Osteoblast (primary cell): ENCODE measurements around the gene GJC3. TPM values are rescaled to one million over a fixed set of nuclear protein-coding genes. Genes with fewer than 3 reads are reported as not detected.
"Not testable (repeated sequence)": the region's sequence is repeated elsewhere in the genome, so short reads cannot be mapped to it uniquely, and the experiment has no call there.

Source experiments
- DNase-seq: peaks from one replicate; pipeline ENCODE4 v3.0.0; 2011; ENCODE audit warnings: low spot score, mixed read lengths; ENCODE audit not compliant: insufficient read length; ENCODE audit errors: missing footprints
- H2AFZ ChIP-seq: 2 replicates; pipeline ENCODE4 v1.6.0; 2011; ENCODE audit warnings: mild to moderate bottlenecking, low read length
- H3K27ac ChIP-seq: 2 replicates; pipeline ENCODE4 v1.5.1; 2011; ENCODE audit warnings: mild to moderate bottlenecking, low read depth, low read length, moderate library complexity
- H3K27me3 ChIP-seq: 2 replicates; pipeline ENCODE4 v1.6.0; 2012; ENCODE audit warnings: mild to moderate bottlenecking, control low read depth, inconsistent platforms, low read length, moderate library complexity; ENCODE audit not compliant: insufficient read depth
- H3K36me3 ChIP-seq: 2 replicates; pipeline ENCODE4 v1.5.1; 2011; ENCODE audit warnings: mild to moderate bottlenecking, low read length, control low read depth, moderate library complexity; ENCODE audit not compliant: insufficient read depth
- H3K4me1 ChIP-seq: 2 replicates; pipeline ENCODE4 v1.5.1; 2011; ENCODE audit warnings: mild to moderate bottlenecking, low read length, control low read depth, moderate library complexity; ENCODE audit not compliant: insufficient read depth
- H3K4me2 ChIP-seq: 2 replicates; pipeline ENCODE4 v1.6.0; 2011; ENCODE audit warnings: mild to moderate bottlenecking, low read length; ENCODE audit not compliant: insufficient read depth
- H3K4me3 ChIP-seq: fragments of 200-600 bp; sonication (generic); 3 replicates; pipeline ENCODE4 v1.5.1; 2012; ENCODE audit warnings: mild to moderate bottlenecking, low read length, inconsistent platforms; ENCODE audit not compliant: insufficient read depth
- H3K79me2 ChIP-seq: 2 replicates; pipeline ENCODE4 v1.6.0; 2012; ENCODE audit warnings: mild to moderate bottlenecking, low read length, control low read depth, inconsistent platforms; ENCODE audit not compliant: insufficient read depth
- H3K9me3 ChIP-seq: 2 replicates; pipeline ENCODE4 v1.5.1; 2011; ENCODE audit warnings: low read depth, low read length, control low read depth
- H4K20me1 ChIP-seq: 2 replicates; pipeline ENCODE4 v1.6.0; 2012; ENCODE audit warnings: mild to moderate bottlenecking, low read length, control low read depth; ENCODE audit not compliant: insufficient read depth
- CTCF ChIP-seq: IDR thresholded peaks from 2 replicates; pipeline ENCODE4 v1.5.1; 2011; ENCODE audit warnings: mild to moderate bottlenecking, low read depth, low read length, moderate library complexity; ENCODE audit errors: extremely low read depth
- total RNA-seq: library from RNA; depleted of rRNA; stranded (reverse); fragments of >200 nt; gene quantifications from 2 replicates; pipeline ENCODE4 v1.2.3, GENCODE V29; 2012

GJC3 gene
- total RNA-seq, 1 donor: not detected

- no peak overlapping the region for H3K4me2 ChIP-seq
- no peaks in the 10 kb centered on the region for H3K27me3 ChIP-seq
- peaks cover 26% of the 10 kb centered on the region for H3K36me3 ChIP-seq
- H3K27ac ChIP-seq: no peak overlapping the region
- no peak overlapping the region for H2AFZ ChIP-seq
- H3K9me3 ChIP-seq: no peaks in the 10 kb centered on the region
- H3K4me1 ChIP-seq: no peaks in the 10 kb centered on the region
- TF ChIP-seq CTCF: no peak
- DNase-seq: no peak
- H4K20me1 ChIP-seq: no peaks in the 10 kb centered on the region
- H3K4me3 ChIP-seq: no peak overlapping the region
- no peaks in the 10 kb centered on the region for H3K79me2 ChIP-seq
Measured at GRCh38 chr7:99897322-99898022, 31.9 kb downstream of the GJC3 start.

- Histone ChIP-seq H3K79me2 (no peaks in the 10 kb centered on the region), H2AFZ (no peak overlapping the region), H3K27me3 (no peaks in the 10 kb centered on the region), H3K4me1 (no peaks in the 10 kb centered on the region), H3K9me3 (no peaks in the 10 kb centered on the region), H3K4me3 (no peak overlapping the region), H3K4me2 (no peak overlapping the region), H3K27ac (no peak overlapping the region), H3K36me3 (no peaks in the 10 kb centered on the region), H4K20me1 (no peaks in the 10 kb centered on the region)
- DNase-seq: no peak
- TF ChIP-seq CTCF: no peak
Measured at GRCh38 chr7:99894738-99895137, 34.7 kb downstream of the GJC3 start.

GRCh38 chr7:99893280-99893679 lies 36.1 kb downstream of the GJC3 start:
- Histone ChIP-seq H3K36me3 (no peaks in the 10 kb centered on the region), H2AFZ (no peak overlapping the region), H3K9me3 (no peaks in the 10 kb centered on the region), H4K20me1 (no peaks in the 10 kb centered on the region), H3K4me3 (no peak overlapping the region), H3K79me2 (no peaks in the 10 kb centered on the region), H3K4me1 (no peaks in the 10 kb centered on the region), H3K4me2 (no peak overlapping the region), H3K27me3 (no peaks in the 10 kb centered on the region), H3K27ac (no peak overlapping the region)
- TF ChIP-seq CTCF: no peak
- DNase-seq: no peak

- H3K9me3 ChIP-seq, H3K79me2 ChIP-seq, H2AFZ ChIP-seq, H3K4me3 ChIP-seq, DNase-seq, H4K20me1 ChIP-seq, H3K27me3 ChIP-seq, H3K4me2 ChIP-seq, H3K4me1 ChIP-seq, H3K36me3 ChIP-seq, H3K27ac ChIP-seq: not testable (repeated sequence)
Measured at GRCh38 chr7:99890348-99890747, 39.1 kb downstream of the GJC3 start.

GRCh38 chr7:99888366-99888765 lies 41.1 kb downstream of the GJC3 start:
- H3K4me3 ChIP-seq, H3K79me2 ChIP-seq, H3K27me3 ChIP-seq, H3K4me1 ChIP-seq, DNase-seq, H4K20me1 ChIP-seq, H3K9me3 ChIP-seq, H3K36me3 ChIP-seq, H3K4me2 ChIP-seq, H3K27ac ChIP-seq, H2AFZ ChIP-seq: not testable (repeated sequence)
